ENCODE results near the gene MAP1B.

MAP1B gene

DNA sequence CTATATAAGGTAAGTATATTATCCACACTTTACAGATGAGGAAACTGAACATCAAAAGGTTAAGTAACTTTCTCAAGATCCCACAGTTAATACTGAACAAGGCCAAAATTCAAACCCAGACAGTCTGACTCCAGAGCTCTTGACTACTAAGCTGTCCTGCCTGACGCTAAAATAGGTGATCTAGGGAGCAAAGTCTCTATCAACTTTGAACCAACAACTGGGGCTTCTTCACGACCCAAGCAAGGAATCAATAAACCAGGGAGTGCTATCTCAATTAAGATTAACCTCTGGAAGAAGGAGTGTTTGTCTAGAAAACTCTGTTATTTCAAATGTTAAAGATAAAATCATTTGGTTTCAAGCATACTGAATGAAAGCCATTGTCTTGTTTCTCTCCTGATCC is 148.4 kb downstream of the MAP1B start:
- Histone ChIP-seq H3K36me3 (ENCODE audit: insufficient read depth, low read length) (peaks cover 41% of the 10 kb centered on the region), H4K20me1 (ENCODE audit: insufficient read depth, low read length) (no peaks in the 10 kb centered on the region), H3K79me2 (ENCODE audit: insufficient read depth, low read length) (peaks cover 4% of the 10 kb centered on the region; the same call in 1 of the 2 replicates), H3K9ac (ENCODE audit: low read length) (no peak overlapping the region), H3K27ac (ENCODE audit: low read depth, low read length, poor library complexity, severe bottlenecking) (no peak overlapping the region), H3F3A (ENCODE audit: insufficient read depth, low read length) (no peaks in the 10 kb centered on the region), H2AFZ (ENCODE audit: low read length) (no peak overlapping the region), H3K4me1 (ENCODE audit: insufficient read depth, low read length, severe bottlenecking) (no peaks in the 10 kb centered on the region), H3K4me2 (ENCODE audit: low read length) (no peak overlapping the region), H3K9me3 (ENCODE audit: low read length) (no peaks in the 10 kb centered on the region), H3K9me2 (ENCODE audit: low read depth, low read length) (no peaks in the 10 kb centered on the region), H3K4me3 (ENCODE audit: low read depth, low read length, poor library complexity, severe bottlenecking) (no peak overlapping the region), H3K27me3 (ENCODE audit: insufficient read depth, low read length) (no peaks in the 10 kb centered on the region)
- no peak for TF ChIP-seq CTCF (IDR thresholded peaks at IDR 0.05; ENCODE audit: low read length)
- no peak for TF ChIP-seq EZH2 (IDR thresholded peaks at IDR 0.05; ENCODE audit: borderline replicate concordance, low read length)

DNA sequence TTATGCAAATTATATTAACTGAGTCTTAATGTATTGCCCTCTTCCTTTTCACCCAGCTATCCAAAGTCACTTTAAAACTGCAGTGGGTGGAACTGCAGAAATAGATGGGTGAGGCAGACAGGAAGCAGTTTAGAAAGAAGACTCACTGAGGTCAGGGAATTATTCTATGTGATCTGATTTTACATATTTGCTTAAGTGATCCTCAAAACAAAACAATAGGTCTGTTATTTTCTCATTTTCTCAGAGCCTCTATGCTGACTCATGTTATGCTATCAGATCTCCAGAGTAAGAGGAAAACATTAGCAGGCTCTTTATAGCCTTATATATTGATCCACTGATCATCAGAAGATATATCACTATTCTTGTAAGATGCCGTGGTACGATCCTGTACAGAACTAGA is 149.3 kb downstream of the MAP1B start:
- Histone ChIP-seq H3K27ac (ENCODE audit: low read depth, low read length, poor library complexity, severe bottlenecking) (no peak overlapping the region), H3K79me2 (ENCODE audit: insufficient read depth, low read length) (peaks cover 4% of the 10 kb centered on the region; the same call in 1 of the 2 replicates), H3K9me3 (ENCODE audit: low read length) (no peaks in the 10 kb centered on the region), H3K4me2 (ENCODE audit: low read length) (no peak overlapping the region), H3K9ac (ENCODE audit: low read length) (no peak overlapping the region), H3K27me3 (ENCODE audit: insufficient read depth, low read length) (no peaks in the 10 kb centered on the region), H3K4me1 (ENCODE audit: insufficient read depth, low read length, severe bottlenecking) (no peaks in the 10 kb centered on the region), H3K4me3 (ENCODE audit: low read depth, low read length, poor library complexity, severe bottlenecking) (no peak overlapping the region), H3K9me2 (ENCODE audit: low read depth, low read length) (no peaks in the 10 kb centered on the region), H3K36me3 (ENCODE audit: insufficient read depth, low read length) (peaks cover 43% of the 10 kb centered on the region), H3F3A (ENCODE audit: insufficient read depth, low read length) (no peaks in the 10 kb centered on the region), H2AFZ (ENCODE audit: low read length) (no peak overlapping the region), H4K20me1 (ENCODE audit: insufficient read depth, low read length) (no peaks in the 10 kb centered on the region)
- no peak for TF ChIP-seq CTCF (IDR thresholded peaks at IDR 0.05; ENCODE audit: low read length)
- no peak for TF ChIP-seq EZH2 (IDR thresholded peaks at IDR 0.05; ENCODE audit: borderline replicate concordance, low read length)

All from OCI-LY1 (cell line).